COLO668 (cell line): ENCODE results near the gene LARGE1.

Experiments
- DNase-seq: peaks from one replicate; lab custom pipeline; 2025; ENCODE audit not compliant: unreplicated experiment; lab: John Stamatoyannopoulos, UW

The LARGE1 gene

GRCh38 chr22:33886696-33887095, 33.6 kb downstream of the LARGE1 start:
- DNase-seq: no peak

GRCh38 chr22:33884829-33885228, 35.4 kb downstream of the LARGE1 start:
- DNase-seq: no peak

- DNase-seq: no peak
These were observed 36.1 kb downstream of the LARGE1 start for GRCh38 chr22:33883961-33884808.

- DNase-seq: no peak
These were observed 36.7 kb downstream of the LARGE1 start for GRCh38 chr22:33883561-33883960.

- no peak for DNase-seq
These were observed 37.3 kb downstream of the LARGE1 start for GRCh38 chr22:33882991-33883390.

GRCh38 chr22:33880986-33881385, 39.3 kb downstream of the LARGE1 start:
- DNase-seq: no peak

GRCh38 chr22:33879796-33880195, 40.5 kb downstream of the LARGE1 start:
- no peak for DNase-seq

GRCh38 chr22:33875316-33875715, 45.0 kb downstream of the LARGE1 start:
- DNase-seq: no peak

- no peak for DNase-seq
These were observed 46.1 kb downstream of the LARGE1 start for GRCh38 chr22:33874206-33874605.

GRCh38 chr22:33873666-33874065, 46.6 kb downstream of the LARGE1 start:
- no peak for DNase-seq

- DNase-seq: peak; percentile 46
These were observed 47.1 kb downstream of the LARGE1 start for GRCh38 chr22:33873186-33873585.

GRCh38 chr22:33871935-33872334, 48.3 kb downstream of the LARGE1 start:
- no peak for DNase-seq

GRCh38 chr22:33869946-33870345, 50.3 kb downstream of the LARGE1 start:
- DNase-seq: no peak

GRCh38 chr22:33867971-33868370, 52.3 kb downstream of the LARGE1 start:
- DNase-seq: no peak

GRCh38 chr22:33867118-33867866, 53.0 kb downstream of the LARGE1 start:
- peak; percentile 58 for DNase-seq

- DNase-seq: no peak
These were observed 53.8 kb downstream of the LARGE1 start for GRCh38 chr22:33866511-33866910.

- DNase-seq: no peak
These were observed 54.3 kb downstream of the LARGE1 start for GRCh38 chr22:33865996-33866395.

GRCh38 chr22:33865248-33865647, 55.0 kb downstream of the LARGE1 start:
- no peak for DNase-seq

GRCh38 chr22:33864723-33865130, 55.5 kb downstream of the LARGE1 start:
- no peak for DNase-seq

GRCh38 chr22:33861216-33861875, 58.9 kb downstream of the LARGE1 start:
- no peak for DNase-seq

GRCh38 chr22:33860386-33860785, 59.9 kb downstream of the LARGE1 start:
- no peak for DNase-seq

GRCh38 chr22:33859311-33859710, 61.0 kb downstream of the LARGE1 start:
- DNase-seq: no peak
